Measurements from ENCODE around the gene ARHGAP26. TPM values are rescaled to one million over a fixed set of nuclear protein-coding genes. Genes with fewer than 3 reads are reported as not detected.

The ARHGAP26 gene
- total and polyA plus RNA-seq, 2 donors (not counting 3 experiments of a cell fraction or from before 2014, with no cell fraction given) = 3.1 to 16.2 TPM

GRCh38 chr5:143208365-143208641 lies 438.1 kb downstream of the ARHGAP26 start:
- Histone ChIP-seq H2AFZ (ENCODE audit: low read depth, low read length) (no peak overlapping the region), H3K27ac (ENCODE audit: insufficient read depth, low read depth, low read length) (no peak overlapping the region)

More at GRCh38 chr5:143208365-143208641, 438.1 kb downstream of the ARHGAP26 start:
- DNase-seq (ENCODE audit: low read depth, low spot score) = no peak
- CTCF ChIA-PET = interaction anchor here (0.8 to 1.4 kb wide), 2 partner anchors 12 to 14 kb away, joined by 3 to 5 read pairs; no protein-coding TSS in a partner anchor
- Histone ChIP-seq H3K9ac (replicated peaks; ENCODE audit: extremely low read depth, insufficient read depth, low read length) (no peak overlapping the region), H3K9me3 (replicated peaks; ENCODE audit: control insufficient read depth, insufficient read depth, low read length) (no peaks in the 10 kb centered on the region), H4K20me1 (replicated peaks; ENCODE audit: control insufficient read depth, extremely low read depth, insufficient read depth, low read length) (no peaks in the 10 kb centered on the region), H3K79me2 (ENCODE audit: control insufficient read depth, insufficient read depth, low read length) (no peaks in the 10 kb centered on the region), H3K4me2 (ENCODE audit: insufficient read depth, low read length) (no peak overlapping the region), H3K4me3 (replicated peaks in 1 of 3; ENCODE audit: insufficient read depth in 1 of 3, low read depth in 1 of 3, low read length in 3 of 3) (no peak overlapping the region), H3K4me1 (ENCODE audit: control insufficient read depth, extremely low read depth, insufficient read depth, low read length) (peaks cover 29% of the 10 kb centered on the region), H3K9me1 (replicated peaks; ENCODE audit: control insufficient read depth, extremely low read depth, insufficient read depth, low read length) (no peaks in the 10 kb centered on the region), H3K36me3 (ENCODE audit: control insufficient read depth in 2 of 2, extremely low read depth in 1 of 2, insufficient read depth in 2 of 2, low read length in 2 of 2) (no peaks in the 10 kb centered on the region), H3K27me3 (ENCODE audit: control insufficient read depth in 2 of 2, insufficient read depth in 2 of 2, low read length in 2 of 2) (no peaks in the 10 kb centered on the region)
- TF ChIP-seq MAX (IDR thresholded peaks at IDR 0.05; ENCODE audit: insufficient read depth, insufficient read length) (no peak), GATA2 (IDR thresholded peaks at IDR 0.05; ENCODE audit: insufficient read depth, insufficient read length, low read depth, low read length) (no peak), FOS (IDR thresholded peaks at IDR 0.05; ENCODE audit: borderline replicate concordance, insufficient read depth, low read length) (no peak), CTCF (IDR thresholded peaks at IDR 0.05; ENCODE audit: extremely low read depth in 1 of 2, insufficient read depth in 1 of 2, low read depth in 1 of 2, low read length in 2 of 2) (no peak), POLR2AphosphoS5 (IDR thresholded peaks at IDR 0.05; ENCODE audit: insufficient read depth, low read depth, low read length) (no peak), EZH2 (IDR thresholded peaks at IDR 0.05; ENCODE audit: borderline replicate concordance, low read depth, low read length, severe bottlenecking) (no peak), MYC (IDR thresholded peaks at IDR 0.05; ENCODE audit: low read depth, low read length) (no peak), JUN (IDR thresholded peaks at IDR 0.05; ENCODE audit: borderline replicate concordance, insufficient read depth, insufficient read length, low read depth) (no peak), POLR2A (IDR thresholded peaks at IDR 0.05; ENCODE audit: low read depth, low read length) (no peak)
- intact Hi-C loops (cut with micrococcal nuclease) (no loop called here), dilution Hi-C loops (cut with MboI; ENCODE audit: extremely low pct_ligation_motif_present, low sequenced_read_pairs) (loop anchor here (25.0 kb wide), 1 partner anchor 179 kb away; no protein-coding TSS in a partner anchor)
- no peak for FAIRE-seq
- BruUV-seq (replicated peaks) = no TSS peak
- POLR2A ChIA-PET = no interaction called here
